C4-2B (cell line): ENCODE data around the gene MYO1E.
"Not testable (repeated sequence)": the region's sequence is repeated elsewhere in the genome, so short reads cannot be mapped to it uniquely, and the experiment has no call there.

ENCODE experiments used
- H3K27ac ChIP-seq: fragments of 450-650 bp; 2 replicates; pipeline ENCODE4 v1.5.1; 2017
- ZFX ChIP-seq: fragments of 450-650 bp; IDR thresholded peaks from 2 replicates; pipeline ENCODE4 v1.6.1; 2017
- TF ChIP-seq, protein P1 (sequence below): fragments of 450-650 bp; conservative IDR thresholded peaks from 2 replicates; pipeline ENCODE4 v1.5.1; 2017; ENCODE audit warnings: mild to moderate bottlenecking

MYO1E gene

DNA sequence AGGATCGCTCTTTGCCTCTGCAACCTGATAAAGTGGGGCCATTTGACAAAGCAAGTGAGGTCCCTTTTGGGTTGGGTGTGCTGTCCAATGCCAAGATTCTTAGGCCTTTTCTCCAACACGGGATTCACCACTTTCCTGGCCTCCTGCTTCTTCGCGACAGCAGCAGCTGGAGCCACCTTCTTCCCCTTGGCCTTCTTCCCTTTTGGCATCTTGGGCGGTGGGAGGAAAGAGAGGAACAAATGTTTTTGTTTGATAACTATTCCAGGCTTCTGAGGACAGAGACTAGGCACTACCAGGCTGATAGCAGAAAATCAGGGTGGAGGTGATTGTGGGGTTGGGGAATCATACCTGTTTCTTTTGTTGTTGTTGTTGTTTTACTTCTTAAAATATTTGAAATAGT lies 35.3 kb upstream of the MYO1E start:
- TF ChIP-seq, protein P1, sequence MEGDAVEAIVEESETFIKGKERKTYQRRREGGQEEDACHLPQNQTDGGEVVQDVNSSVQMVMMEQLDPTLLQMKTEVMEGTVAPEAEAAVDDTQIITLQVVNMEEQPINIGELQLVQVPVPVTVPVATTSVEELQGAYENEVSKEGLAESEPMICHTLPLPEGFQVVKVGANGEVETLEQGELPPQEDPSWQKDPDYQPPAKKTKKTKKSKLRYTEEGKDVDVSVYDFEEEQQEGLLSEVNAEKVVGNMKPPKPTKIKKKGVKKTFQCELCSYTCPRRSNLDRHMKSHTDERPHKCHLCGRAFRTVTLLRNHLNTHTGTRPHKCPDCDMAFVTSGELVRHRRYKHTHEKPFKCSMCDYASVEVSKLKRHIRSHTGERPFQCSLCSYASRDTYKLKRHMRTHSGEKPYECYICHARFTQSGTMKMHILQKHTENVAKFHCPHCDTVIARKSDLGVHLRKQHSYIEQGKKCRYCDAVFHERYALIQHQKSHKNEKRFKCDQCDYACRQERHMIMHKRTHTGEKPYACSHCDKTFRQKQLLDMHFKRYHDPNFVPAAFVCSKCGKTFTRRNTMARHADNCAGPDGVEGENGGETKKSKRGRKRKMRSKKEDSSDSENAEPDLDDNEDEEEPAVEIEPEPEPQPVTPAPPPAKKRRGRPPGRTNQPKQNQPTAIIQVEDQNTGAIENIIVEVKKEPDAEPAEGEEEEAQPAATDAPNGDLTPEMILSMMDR: no peak
- TF ChIP-seq ZFX: no peak
- no peak overlapping the region for H3K27ac ChIP-seq

DNA sequence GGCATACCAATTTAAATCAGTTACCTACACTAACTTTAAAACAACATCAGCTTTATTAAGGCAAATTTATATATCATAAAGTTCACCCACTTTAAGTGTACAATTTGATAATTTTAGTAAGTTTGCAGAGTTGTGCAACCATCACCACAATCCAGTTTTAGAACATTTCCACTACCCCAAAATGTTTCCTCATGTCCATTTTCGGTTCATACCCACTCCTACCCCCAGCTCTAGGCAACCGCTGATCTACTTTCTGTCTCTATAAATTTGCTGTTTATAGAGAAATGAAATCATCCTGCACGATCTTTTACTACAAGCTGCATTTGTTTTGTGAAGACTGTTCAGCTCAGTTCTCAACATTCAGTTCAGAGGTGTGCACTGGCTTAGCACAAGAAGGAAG lies 33.8 kb upstream of the MYO1E start:
- TF ChIP-seq ZFX: no peak
- TF ChIP-seq, protein P1: no peak
- no peak overlapping the region for H3K27ac ChIP-seq

DNA sequence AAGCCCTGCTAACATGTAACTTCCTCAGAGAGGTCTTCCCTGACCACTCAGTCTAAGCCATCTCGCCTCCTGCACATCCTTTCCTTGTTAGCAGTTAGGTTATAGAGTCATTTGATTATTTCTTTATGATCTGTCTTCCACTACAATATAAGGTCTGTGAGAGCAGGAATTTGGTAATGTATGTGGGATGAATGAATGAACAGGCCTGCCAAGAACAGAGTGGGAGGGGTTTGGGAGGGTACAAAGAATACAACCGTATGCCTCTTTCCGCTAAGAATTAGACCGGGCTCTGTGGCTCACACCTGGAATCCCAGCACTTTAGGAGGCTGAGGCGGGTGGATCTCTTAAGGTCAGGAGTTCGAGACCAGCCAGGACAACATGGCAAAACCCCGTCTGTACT lies 32.4 kb upstream of the MYO1E start:
- TF ChIP-seq, protein P1: no peak
- no peak for TF ChIP-seq ZFX
- no peak overlapping the region for H3K27ac ChIP-seq

DNA sequence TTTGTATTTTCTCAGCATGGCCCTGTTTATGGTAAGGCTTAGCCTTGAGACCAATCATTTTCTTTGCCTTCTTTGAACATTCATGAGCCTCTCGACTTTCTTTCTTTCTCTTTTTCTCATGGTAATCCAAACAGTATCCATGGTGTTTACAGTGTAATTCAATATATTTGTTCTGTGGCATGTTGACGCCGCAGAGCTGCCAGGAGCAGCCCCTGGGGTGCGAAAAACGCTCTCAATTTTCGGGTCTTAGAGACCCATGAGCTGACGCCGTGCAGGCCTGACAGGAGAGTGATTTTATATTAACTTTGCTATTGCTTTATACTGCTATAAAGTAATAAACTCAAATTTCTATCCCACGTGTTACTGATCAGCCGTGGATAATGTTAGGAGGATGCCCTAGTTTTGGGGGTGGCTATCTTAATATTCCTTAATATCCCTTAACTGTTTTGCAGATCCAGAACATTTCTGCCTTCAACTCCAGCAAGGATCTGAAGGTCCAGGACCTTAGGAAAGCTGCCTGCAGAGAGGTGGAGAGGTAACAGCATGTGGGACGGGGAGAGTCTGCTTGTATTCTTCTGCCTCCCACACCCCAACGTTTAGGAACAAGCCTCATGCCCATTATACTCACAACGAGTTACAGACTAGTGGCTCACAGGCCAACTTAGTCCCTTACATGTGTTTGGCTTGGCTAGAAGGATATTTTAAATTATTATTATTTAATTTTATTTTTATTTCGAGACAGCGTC lies 29.3 kb upstream of the MYO1E start:
- TF ChIP-seq, protein P1: no peak
- TF ChIP-seq ZFX: no peak
- no peak overlapping the region for H3K27ac ChIP-seq

DNA sequence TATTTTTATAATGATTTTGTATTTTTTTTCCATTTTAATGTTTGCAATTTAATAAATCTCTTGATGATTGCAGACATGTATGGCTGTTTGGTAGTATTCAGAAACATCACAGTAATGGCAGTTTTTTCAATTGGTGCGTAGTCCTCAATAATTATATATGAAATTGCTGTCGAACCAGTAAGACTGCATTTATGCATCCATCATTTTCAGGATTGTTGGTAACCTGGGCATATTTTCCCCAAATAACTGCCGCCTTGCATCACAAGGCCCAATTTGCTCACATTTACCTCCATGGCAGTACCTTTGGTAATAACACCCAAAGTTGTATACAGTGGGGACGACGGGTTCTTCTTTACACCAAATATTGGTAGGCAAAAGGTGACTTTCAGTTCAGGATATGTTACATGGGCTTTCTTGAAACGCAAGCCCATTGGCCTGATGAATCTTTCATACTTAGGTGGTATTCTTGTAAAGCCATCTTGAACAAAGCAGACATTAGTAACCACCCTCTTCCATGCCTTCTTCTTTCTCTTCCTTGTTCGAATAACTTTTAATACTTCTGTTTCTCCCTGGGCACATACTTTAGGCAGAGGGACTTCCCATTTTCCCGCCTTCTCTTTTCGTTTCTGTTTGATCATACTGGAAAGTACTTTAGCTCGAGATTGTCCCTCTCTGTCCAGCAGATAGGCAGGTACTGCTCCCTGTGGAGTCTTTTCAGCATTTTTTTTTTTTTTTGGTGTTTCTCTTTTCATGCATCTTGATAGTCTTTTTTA lies 28.6 kb upstream of the MYO1E start:
- H3K27ac ChIP-seq: not testable (repeated sequence)

DNA sequence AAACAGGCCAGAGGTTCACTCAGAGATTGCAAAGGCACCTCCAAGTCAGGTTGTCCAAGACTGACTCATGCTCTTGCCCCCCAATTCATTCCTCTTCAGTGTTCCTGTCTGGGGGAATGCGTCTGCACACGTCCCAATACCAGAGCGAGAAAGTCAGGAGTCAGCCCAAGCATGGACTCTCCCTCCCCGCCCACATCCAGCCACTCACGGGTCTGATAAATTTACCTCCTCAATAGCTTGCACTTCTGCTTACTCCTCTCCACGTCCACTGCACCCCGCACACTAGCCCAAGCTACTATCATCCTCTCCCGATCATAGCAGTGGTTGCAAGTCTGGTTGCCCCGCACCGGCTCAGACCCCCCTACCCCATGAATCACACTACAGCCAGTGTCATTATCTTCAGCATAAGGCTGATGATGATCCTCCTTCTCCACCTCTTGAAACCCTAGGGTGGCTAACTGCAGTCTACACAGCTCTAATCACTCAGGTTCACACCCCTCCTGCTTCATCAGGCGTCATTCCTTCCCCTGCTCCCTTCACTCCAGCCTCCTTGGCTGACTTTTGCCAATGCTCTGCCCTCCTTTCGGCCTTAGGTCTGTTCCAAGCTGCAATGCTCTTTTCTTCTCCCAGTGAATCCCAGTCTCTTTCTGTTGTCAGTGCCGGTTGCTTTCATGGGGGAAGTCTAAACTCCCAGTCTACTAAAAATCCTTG lies 27.6 kb upstream of the MYO1E start:
- no peak for TF ChIP-seq ZFX
- TF ChIP-seq, protein P1: no peak
- H3K27ac ChIP-seq: no peak overlapping the region

DNA sequence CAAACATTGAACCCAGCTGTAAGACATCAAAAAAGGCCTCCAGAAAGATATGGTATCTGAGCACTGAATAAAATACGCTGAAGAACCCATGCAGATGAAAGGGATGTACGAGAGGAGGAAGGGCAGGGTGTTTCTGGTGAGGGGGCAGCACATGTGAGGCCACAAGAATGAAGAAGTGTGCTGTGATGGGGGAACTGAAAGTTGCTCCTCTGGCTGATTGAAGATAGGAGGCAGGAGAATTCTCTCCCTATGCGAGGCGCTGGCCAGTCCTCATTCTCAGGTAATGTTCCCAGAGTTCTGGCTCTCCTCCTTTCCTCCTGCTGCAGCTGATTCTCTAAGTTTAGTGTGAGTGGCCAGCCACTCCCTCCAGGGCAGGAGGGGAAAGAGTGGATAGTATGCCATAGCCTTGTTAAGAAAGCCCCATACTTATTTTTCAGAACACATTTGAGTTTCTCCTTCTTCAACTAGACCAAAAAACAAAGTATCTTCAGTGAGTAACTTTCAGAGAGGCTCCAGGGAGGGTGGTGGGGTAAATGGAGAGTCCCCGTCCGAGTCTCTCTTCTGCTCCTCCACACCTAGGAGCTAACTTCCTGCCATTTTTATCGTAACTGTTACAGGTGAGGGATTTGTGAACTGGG lies 26.9 kb upstream of the MYO1E start:
- no peak overlapping the region for H3K27ac ChIP-seq
- TF ChIP-seq ZFX: no peak
- TF ChIP-seq, protein P1: no peak
